GM12878 (cell line): Measurements from ENCODE around the gene S100A10. TPM values are rescaled to one million over a fixed set of nuclear protein-coding genes. Genes with fewer than 3 reads are reported as not detected.

Experiments
- ATAC-seq: fragments of 200-7000 bp; cut with Tn5 transposase; 3 replicates; pipeline ENCODE4 v1.9.1; 2020; ENCODE audit warnings: mild to moderate bottlenecking, moderate library complexity
- BruUV-seq: library from RNA; stranded (reverse); fragments of 400-500 nt; replicated peaks from 2 replicates; lab custom pipeline; 2021; lab: Mats Ljungman, UMichigan
- CTCF ChIA-PET: fragments of 300-600 bp; sonication (Branson Sonifier 250); formaldehyde crosslinking; extraction: SDS; loops from one replicate; lab custom pipeline; 2021; ENCODE audit warnings: inconsistent platforms; lab: Yijun Ruan, JAX
- POLR2A ChIA-PET: fragments of 350-600 bp; formaldehyde crosslinking; extraction: SDS; loops from one replicate; lab custom pipeline; 2021; ENCODE audit warnings: inconsistent platforms; lab: Charles Lee
- RAD21 ChIA-PET: fragments of 300-600 bp; sonication (Branson Sonifier 250); formaldehyde crosslinking; loops from one replicate; lab custom pipeline; 2023; ENCODE audit warnings: antibody characterized with exemption; ENCODE audit not compliant: unreplicated experiment; lab: Charles Lee
- SMC1A ChIA-PET: fragments of 300-600 bp; sonication (Branson Sonifier 250); formaldehyde crosslinking; loops from one replicate; lab custom pipeline; 2023; ENCODE audit not compliant: unreplicated experiment, uncharacterized antibody; lab: Charles Lee
- DNase-seq: peaks from one replicate; pipeline ENCODE4 v3.0.0-alpha.2; 2011; ENCODE audit warnings: low read depth, low spot score
- FAIRE-seq: peaks from 3 replicates; lab custom pipeline; 2011; peaks lifted over from hg19 to GRCh38; lab: Jason Lieb, UNC
- H2AFZ ChIP-seq: 2 replicates; pipeline ENCODE4 v1.6.0; 2011; ENCODE audit warnings: low read depth, low read length, control low read depth; ENCODE audit not compliant: control insufficient read depth
- H3K27ac ChIP-seq: 2 replicates; pipeline ENCODE4 v1.5.1; 2011; ENCODE audit warnings: control low read depth; ENCODE audit not compliant: control insufficient read depth, insufficient read depth
- H3K27me3 ChIP-seq, 2 experiments: replicated peaks in 1 of 2; 2 replicates each; pipeline versions ENCODE4 v1.6.0 to v1.6.1; 2011; ENCODE audit warnings: low read length in 1 of 2; ENCODE audit not compliant: control insufficient read depth in 2 of 2, insufficient read depth in 2 of 2
- H3K36me3 ChIP-seq, 2 experiments: 2 replicates each; pipeline ENCODE4 v1.5.1; 2011; ENCODE audit warnings: low read length in 1 of 2; ENCODE audit not compliant: control insufficient read depth in 2 of 2, insufficient read depth in 2 of 2
- H3K4me1 ChIP-seq: 2 replicates; pipeline ENCODE4 v1.6.1; 2011; ENCODE audit warnings: mild to moderate bottlenecking, low read length, moderate library complexity, mixed read lengths; ENCODE audit not compliant: control insufficient read depth, insufficient read depth
- H3K4me2 ChIP-seq: 2 replicates; pipeline ENCODE4 v1.6.0; 2011; ENCODE audit warnings: control low read depth; ENCODE audit not compliant: control insufficient read depth, insufficient read depth
- H3K4me3 ChIP-seq: fragments of 200-600 bp; sonication (generic); 2 replicates; pipeline ENCODE4 v1.5.1; 2016
- H3K79me2 ChIP-seq: 2 replicates; pipeline ENCODE4 v1.6.0; 2011; ENCODE audit warnings: low read length; ENCODE audit not compliant: control insufficient read depth, insufficient read depth
- H3K9ac ChIP-seq: 2 replicates; pipeline ENCODE4 v1.8.0; 2011; ENCODE audit warnings: low read length, control low read depth, mixed read lengths; ENCODE audit not compliant: control insufficient read depth, insufficient read depth
- H3K9me3 ChIP-seq: replicated peaks from 3 replicates; pipeline ENCODE4 v1.5.1; 2011; ENCODE audit warnings: mild to moderate bottlenecking, low read length; ENCODE audit not compliant: control insufficient read depth, insufficient read depth
- H4K20me1 ChIP-seq: 2 replicates; pipeline ENCODE4 v1.6.0; 2011; ENCODE audit not compliant: control insufficient read depth, insufficient read depth
- HCFC1 ChIP-seq: fragments of 150-350 bp; IDR thresholded peaks from 2 replicates; pipeline ENCODE4 v1.6.1; 2014; ENCODE audit warnings: low read length
- HDGF ChIP-seq: fragments of 450-650 bp; IDR thresholded peaks from 2 replicates; pipeline ENCODE4 v1.6.1; 2016; ENCODE audit warnings: antibody characterized with exemption
- IRF3 ChIP-seq: fragments of 450-650 bp; IDR thresholded peaks from 2 replicates; pipeline ENCODE4 v1.6.1; 2014; ENCODE audit warnings: mild to moderate bottlenecking
- JUND ChIP-seq: IDR thresholded peaks from 2 replicates; pipeline ENCODE4 v1.6.1; 2012; ENCODE audit warnings: low read depth, mild to moderate bottlenecking, low read length, improper control_type of control experiment, moderate library complexity
- PML ChIP-seq: IDR thresholded peaks from 2 replicates; pipeline ENCODE4 v1.6.1; 2012; ENCODE audit warnings: low read length, inconsistent platforms
- POU2F2 ChIP-seq: IDR thresholded peaks from 3 replicates; pipeline ENCODE4 v1.6.1; 2011; ENCODE audit warnings: low read depth, mild to moderate bottlenecking, low read length, borderline replicate concordance
- PRDM15 ChIP-seq: fragments of 450-650 bp; formaldehyde crosslinking; IDR thresholded peaks from 2 replicates; pipeline ENCODE4 v1.4.0; 2020; ENCODE audit warnings: mild to moderate bottlenecking, moderate library complexity
- SP1 ChIP-seq: IDR thresholded peaks from one replicate; pipeline ENCODE4 v1.6.1; 2011; ENCODE audit warnings: low read depth, low read length
- SUPT20H ChIP-seq: IDR thresholded peaks from 2 replicates; pipeline ENCODE4 v1.6.1; 2011; ENCODE audit warnings: low read depth, mild to moderate bottlenecking, low read length, moderate library complexity, borderline replicate concordance; ENCODE audit not compliant: control insufficient read depth
- SUZ12 ChIP-seq: fragments of 200-600 bp; sonication (generic); IDR thresholded peaks from one replicate; pipeline ENCODE4 v1.6.1; 2018; ENCODE audit warnings: antibody characterized with exemption, mild to moderate bottlenecking; ENCODE audit not compliant: unreplicated experiment
- ZBTB4 ChIP-seq: fragments of 450-650 bp; formaldehyde crosslinking; IDR thresholded peaks from 2 replicates; pipeline ENCODE4 v1.4.0; 2022; ENCODE audit warnings: mild to moderate bottlenecking, moderate library complexity
- ZBTB40 ChIP-seq: fragments of 450-650 bp; IDR thresholded peaks from 2 replicates; pipeline ENCODE4 v1.6.1; 2016; ENCODE audit warnings: mild to moderate bottlenecking, moderate library complexity, borderline replicate concordance
- WGBS: methylation state at CpG from one replicate; pipeline ENCODE4 v1.1.6; 2016; ENCODE audit warnings: low lambda C conversion rate; ENCODE audit not compliant: insufficient replicate concordance, insufficient coverage; ENCODE audit errors: missing lambda C conversion rate; 5-methylcytosine and 5-hydroxymethylcytosine counted together
- in situ Hi-C: fragments of 300-500 bp; cut with MboI; formaldehyde crosslinking; loops from 9 replicates; pipeline ENCODE4 v1.14.3; 2018; ENCODE audit warnings: mixed read lengths
- intact Hi-C: fragments of 100-400 bp; cut with micrococcal nuclease; formaldehyde crosslinking; loops from one replicate; pipeline ENCODE4 v1.14.2; 2022; ENCODE audit not compliant: unreplicated experiment
- polyA plus RNA-seq, 11 experiments: library from polyadenylated mRNA; depleted of rRNA in 4 of 11; unstranded in 6 of 11; stranded (reverse) in 5 of 11; fragments of >200 nt; fragmentation: Nextera tagmentation in 4 of 11; fragmentation: Illumina TruSeq in 1 of 11; extraction: Ambion mirVana in 4 of 11; extraction: Trizol in 1 of 11; gene quantifications; 1 replicate in 1 of 11; 2 replicates in 10 of 11; pipeline versions ENCODE4 v1.2.1 to v1.2.3, GENCODE V29; 2011 to 2016; ENCODE audit warnings: inconsistent platforms in 2 of 11, missing spikeins in 2 of 11, low read depth in 1 of 11
- total RNA-seq, 4 experiments: library from RNA; depleted of rRNA in 3 of 4; stranded (reverse); fragments of >200 nt in 3 of 4; fragmentation: Illumina TruSeq in 1 of 4; extraction: Trizol in 1 of 4; gene quantifications; 2 replicates each; pipeline versions ENCODE4 v1.2.1 to v1.2.3, GENCODE V29; 2013 to 2021

Gene S100A10
- total and polyA plus RNA-seq, 10 of the 15 experiments (the other 5 are each of a cell fraction or from before 2014, with no cell fraction given): 0.18 to 2.8 (median 0.61) TPM; not detected in 2

GRCh38 chr1:151985270-151985669 is 8.4 kb downstream of the S100A10 start:
- FAIRE-seq: no peak
- RAD21 ChIA-PET: no interaction called here
- no TSS peak for BruUV-seq
- SMC1A ChIA-PET: interaction anchor here (0.9 to 1.5 kb wide), 3 partner anchors 10 to 50 kb away, joined by 5 to 7 read pairs (median 5); no protein-coding TSS in a partner anchor
- H3K4me3 ChIP-seq: no peak overlapping the region
- peaks cover 15% of the 10 kb centered on the region; the same call in 1 of the 2 replicates for H3K4me1 ChIP-seq
- POLR2A ChIA-PET: no interaction called here
- in situ Hi-C loops (no loop called here), intact Hi-C loops (no loop called here)
- DNase-seq: no peak
- peaks cover 3 to 6% of the 10 kb centered on the region in 2 experiments; a peak in 3 of 4 replicates for H3K27me3 ChIP-seq
- no peak for ATAC-seq
- 54% methylated on average over 2 of the region's 2 CpGs for WGBS
- no peak overlapping the region for H2AFZ ChIP-seq
- no peak overlapping the region for H3K27ac ChIP-seq
- CTCF ChIA-PET: interaction anchor here (0.7 to 6.2 kb wide), 4 partner anchors 15 to 52 kb away, joined by 3 to 49 read pairs (median 4); no protein-coding TSS in a partner anchor
- H3K4me2 ChIP-seq: no peak overlapping the region
- H3K79me2 ChIP-seq: no peaks in the 10 kb centered on the region
- no peaks in the 10 kb centered on the region for H3K9me3 ChIP-seq
- H3K36me3 ChIP-seq: no peaks in the 10 kb centered on the region
- no peak overlapping the region for H3K9ac ChIP-seq
- H4K20me1 ChIP-seq: no peaks in the 10 kb centered on the region
- TF ChIP-seq POU2F2: no peak
- TF ChIP-seq SUZ12: no peak
- no peak for TF ChIP-seq HDGF
- TF ChIP-seq SP1: no peak
- no peak for TF ChIP-seq PRDM15 (CRISPR knock-in tag)
- TF ChIP-seq HCFC1: no peak
- no peak for TF ChIP-seq IRF3
- TF ChIP-seq JUND: no peak
- no peak for TF ChIP-seq PML
- no peak for TF ChIP-seq ZBTB40
- no peak for TF ChIP-seq SUPT20H
- no peak for TF ChIP-seq ZBTB4 (CRISPR knock-in tag)
